Cardiac muscle cell (in vitro differentiated cells and primary cell): ENCODE data around the gene CUL4A. TPM values are rescaled to one million over a fixed set of nuclear protein-coding genes. Genes with fewer than 3 reads are reported as not detected.
"Not testable (repeated sequence)": the region's sequence is repeated elsewhere in the genome, so short reads cannot be mapped to it uniquely, and the experiment has no call there.

ENCODE experiments used
- DNase-seq, 2 donors: peaks; one replicate each; pipeline versions ENCODE4 v3.0.0 to v3.0.0-alpha.2; 2010 to 2017; ENCODE audit warnings: low read depth in 1 of 2, low spot score in 1 of 2
- H3K27ac ChIP-seq: fragments of 200-600 bp; sonication (generic); 2 replicates; pipeline ENCODE4 v1.5.1; 2016
- H3K27me3 ChIP-seq: fragments of 200-600 bp; sonication (generic); 2 replicates; pipeline ENCODE4 v1.6.0; 2016; ENCODE audit warnings: control low read depth
- H3K36me3 ChIP-seq: fragments of 200-600 bp; sonication (generic); 2 replicates; pipeline ENCODE4 v1.5.1; 2016; ENCODE audit warnings: control low read depth
- H3K4me1 ChIP-seq: fragments of 200-600 bp; sonication (generic); 2 replicates; pipeline ENCODE4 v1.8.1; 2017; ENCODE audit warnings: low read depth, mild to moderate bottlenecking, mixed run types
- H3K4me3 ChIP-seq: fragments of 200-600 bp; sonication (generic); 2 replicates; pipeline ENCODE4 v1.5.1; 2016; ENCODE audit warnings: mild to moderate bottlenecking
- H3K9me3 ChIP-seq: fragments of 200-600 bp; sonication (generic); 2 replicates; pipeline ENCODE4 v1.5.1; 2017; ENCODE audit warnings: low read depth, mild to moderate bottlenecking, control low read depth
- polyA plus RNA-seq: library from polyadenylated mRNA; unstranded; fragments of >200 nt; fragmentation: Nextera tagmentation; extraction: Ambion mirVana; gene quantifications from 2 replicates; pipeline ENCODE4 v1.2.1, GENCODE V29; 2016
- total RNA-seq: library from RNA; depleted of rRNA; stranded (reverse); fragments of >200 nt; gene quantifications from 2 replicates; pipeline ENCODE4 v1.2.3, GENCODE V29; 2016
- TF ChIP-seq, protein P1 (sequence below): IDR thresholded peaks from 2 replicates; pipeline ENCODE4 v1.5.1; 2012; ENCODE audit warnings: low read depth, mild to moderate bottlenecking, low read length

Gene CUL4A
- total and polyA plus RNA-seq, 2 experiments from 2014 or later, result 57.7 to 89.3 TPM

DNA sequence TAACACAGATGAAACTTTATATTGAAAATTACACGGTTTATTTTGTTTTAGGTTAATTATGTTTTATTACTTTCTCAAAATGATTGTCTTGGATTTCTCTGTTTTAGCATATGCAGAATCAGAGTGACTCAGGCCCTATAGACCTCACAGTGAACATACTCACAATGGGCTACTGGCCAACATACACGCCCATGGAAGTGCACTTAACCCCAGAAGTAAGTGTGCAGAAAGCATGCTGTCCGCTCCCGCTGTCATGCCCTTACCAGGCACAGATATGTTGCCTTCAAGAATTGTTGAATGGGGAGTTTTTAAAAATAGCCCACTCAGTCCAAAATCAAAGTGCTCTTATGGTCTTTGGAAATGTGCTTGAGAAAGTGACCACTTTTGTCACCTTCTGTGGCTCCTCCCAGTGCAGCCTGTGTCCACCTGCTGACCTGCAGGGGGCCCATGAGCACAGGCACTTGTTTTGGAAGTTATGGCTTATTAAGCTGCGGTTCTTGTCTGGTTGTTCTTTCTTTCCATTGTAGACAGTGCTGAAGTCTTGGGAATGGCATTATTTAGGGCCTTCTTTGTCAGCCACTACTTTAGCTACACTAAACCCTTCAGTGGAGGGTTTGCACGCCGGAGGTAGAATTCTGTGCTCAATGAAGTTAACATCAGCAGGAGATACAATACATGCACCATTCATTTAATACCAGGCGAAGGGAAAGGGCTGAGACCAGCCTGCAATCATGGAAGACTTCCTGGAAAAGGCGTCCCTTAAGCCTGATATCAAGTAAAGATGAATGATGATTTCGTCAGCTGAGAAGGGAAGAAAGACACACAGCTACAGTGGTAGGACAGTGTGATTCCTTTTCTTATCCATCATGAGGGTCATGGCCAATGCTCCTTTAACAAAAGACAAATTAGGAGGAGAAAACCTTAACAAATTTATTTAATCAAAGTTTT, 36.7 kb downstream of the CUL4A start:
- H3K9me3 ChIP-seq, result no peaks in the 10 kb centered on the region
- TF ChIP-seq, protein P1, sequence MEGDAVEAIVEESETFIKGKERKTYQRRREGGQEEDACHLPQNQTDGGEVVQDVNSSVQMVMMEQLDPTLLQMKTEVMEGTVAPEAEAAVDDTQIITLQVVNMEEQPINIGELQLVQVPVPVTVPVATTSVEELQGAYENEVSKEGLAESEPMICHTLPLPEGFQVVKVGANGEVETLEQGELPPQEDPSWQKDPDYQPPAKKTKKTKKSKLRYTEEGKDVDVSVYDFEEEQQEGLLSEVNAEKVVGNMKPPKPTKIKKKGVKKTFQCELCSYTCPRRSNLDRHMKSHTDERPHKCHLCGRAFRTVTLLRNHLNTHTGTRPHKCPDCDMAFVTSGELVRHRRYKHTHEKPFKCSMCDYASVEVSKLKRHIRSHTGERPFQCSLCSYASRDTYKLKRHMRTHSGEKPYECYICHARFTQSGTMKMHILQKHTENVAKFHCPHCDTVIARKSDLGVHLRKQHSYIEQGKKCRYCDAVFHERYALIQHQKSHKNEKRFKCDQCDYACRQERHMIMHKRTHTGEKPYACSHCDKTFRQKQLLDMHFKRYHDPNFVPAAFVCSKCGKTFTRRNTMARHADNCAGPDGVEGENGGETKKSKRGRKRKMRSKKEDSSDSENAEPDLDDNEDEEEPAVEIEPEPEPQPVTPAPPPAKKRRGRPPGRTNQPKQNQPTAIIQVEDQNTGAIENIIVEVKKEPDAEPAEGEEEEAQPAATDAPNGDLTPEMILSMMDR, result peak; percentile 36
- H3K36me3 ChIP-seq, result peaks cover 63% of the 10 kb centered on the region

DNA sequence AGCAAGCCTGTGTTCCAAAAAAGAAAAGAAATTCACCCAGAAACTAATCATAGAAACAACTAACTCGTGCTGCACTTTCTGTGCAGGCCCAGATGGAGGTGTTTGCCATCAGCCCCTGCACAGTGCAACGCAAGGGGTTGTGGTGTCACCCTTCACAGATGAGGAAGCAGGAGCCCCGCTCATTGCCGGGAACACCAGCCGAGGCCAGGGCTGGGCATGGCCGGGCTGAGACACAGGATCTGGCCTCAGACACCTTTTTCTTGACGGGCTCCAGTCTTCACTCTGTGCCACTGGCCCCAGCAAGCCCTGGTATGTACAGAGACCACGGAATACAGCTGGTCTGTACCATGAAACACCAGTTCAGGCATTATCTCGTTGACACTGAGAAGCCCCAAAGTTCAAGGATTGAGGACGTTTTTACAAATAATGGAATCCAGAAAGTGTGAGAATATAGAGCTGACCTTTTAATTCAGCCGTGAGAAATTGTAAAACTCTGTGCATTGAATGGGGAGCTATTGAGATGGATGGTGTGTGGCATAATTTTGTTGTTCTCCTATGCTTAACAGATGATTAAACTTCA, 43.2 kb downstream of the CUL4A start:
- Histone ChIP-seq H3K27ac (no peak overlapping the region), H3K36me3 (peaks cover 70% of the 10 kb centered on the region)

More for the DNA sequence above, 36.7 kb downstream of the CUL4A start:
- Histone ChIP-seq H3K27ac (no peak overlapping the region), H3K4me1 (no peaks in the 10 kb centered on the region), H3K4me3 (no peak overlapping the region), H3K27me3 (no peaks in the 10 kb centered on the region)
- peak in 1 of 2 donors; percentile 2 for DNase-seq

DNA sequence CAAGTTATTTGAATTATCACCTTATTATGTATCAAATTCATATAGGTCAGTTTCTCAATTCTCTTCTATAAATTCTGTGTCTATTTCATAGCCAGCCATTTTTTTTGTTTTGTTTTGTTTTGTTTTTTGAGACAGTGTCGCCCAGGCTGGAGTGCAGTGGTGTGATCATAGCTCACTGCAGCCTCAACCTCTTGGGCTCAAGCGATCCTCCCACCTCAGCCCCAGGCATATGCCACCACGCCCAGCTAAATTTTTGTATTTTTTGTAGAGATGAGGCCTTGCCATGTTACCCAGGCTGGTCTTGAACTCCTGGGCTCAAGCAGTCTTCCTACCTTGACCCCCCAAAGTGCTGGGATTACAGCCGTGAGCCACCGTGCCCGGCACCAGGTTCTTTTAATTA, 48.5 kb downstream of the CUL4A start:
- peaks cover 75% of the 10 kb centered on the region for H3K36me3 ChIP-seq
- H3K9me3 ChIP-seq, H3K4me1 ChIP-seq, H3K27ac ChIP-seq, H3K4me3 ChIP-seq, H3K27me3 ChIP-seq, DNase-seq: not testable (repeated sequence)

More for the DNA sequence above, 43.2 kb downstream of the CUL4A start:
- H3K9me3 ChIP-seq, result no peaks in the 10 kb centered on the region
- no peak for DNase-seq
- TF ChIP-seq, protein P1, result no peak
- no peak overlapping the region for H3K4me3 ChIP-seq
- no peaks in the 10 kb centered on the region for H3K4me1 ChIP-seq
- H3K27me3 ChIP-seq, result no peaks in the 10 kb centered on the region

DNA sequence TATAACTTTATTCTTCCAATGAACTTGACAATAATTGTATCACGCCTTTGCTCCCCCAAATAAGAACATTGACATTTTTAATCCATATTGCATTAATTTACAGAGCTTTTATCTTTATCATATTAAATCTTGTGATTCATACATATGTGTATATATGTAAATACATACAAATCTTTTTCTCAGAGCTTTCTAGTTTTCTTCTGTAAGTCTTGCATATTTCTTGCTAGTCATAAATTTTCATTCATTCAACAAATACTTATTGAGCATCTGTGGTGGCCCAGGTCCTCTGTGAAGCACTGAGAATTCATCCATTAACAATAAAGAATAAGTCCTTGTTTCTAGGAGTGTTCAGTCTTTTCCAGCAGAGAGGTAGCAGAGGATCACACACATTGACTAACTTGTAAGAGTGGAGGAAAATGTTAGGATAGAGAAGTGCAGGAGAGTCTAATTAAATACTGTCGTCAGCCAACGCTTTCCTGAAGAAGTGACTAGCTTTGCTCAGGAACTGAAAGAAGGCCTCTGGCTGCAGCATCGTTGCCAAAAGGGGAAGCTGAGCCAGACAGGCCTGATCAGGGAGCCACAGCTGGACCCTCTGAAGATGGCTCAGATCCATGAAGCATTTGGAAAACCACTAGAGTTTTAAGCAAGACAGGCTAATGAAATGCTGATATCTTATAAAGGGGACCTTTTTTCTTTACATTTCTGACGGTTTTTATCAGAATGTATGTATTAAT, 49.1 kb downstream of the CUL4A start:
- no peak overlapping the region for H3K27ac ChIP-seq
- H3K36me3 ChIP-seq, result peaks cover 70% of the 10 kb centered on the region
- no peaks in the 10 kb centered on the region for H3K27me3 ChIP-seq
- no peak for DNase-seq
- no peak overlapping the region for H3K4me3 ChIP-seq
- no peaks in the 10 kb centered on the region for H3K4me1 ChIP-seq
- TF ChIP-seq, protein P1, result no peak
- no peaks in the 10 kb centered on the region for H3K9me3 ChIP-seq

DNA sequence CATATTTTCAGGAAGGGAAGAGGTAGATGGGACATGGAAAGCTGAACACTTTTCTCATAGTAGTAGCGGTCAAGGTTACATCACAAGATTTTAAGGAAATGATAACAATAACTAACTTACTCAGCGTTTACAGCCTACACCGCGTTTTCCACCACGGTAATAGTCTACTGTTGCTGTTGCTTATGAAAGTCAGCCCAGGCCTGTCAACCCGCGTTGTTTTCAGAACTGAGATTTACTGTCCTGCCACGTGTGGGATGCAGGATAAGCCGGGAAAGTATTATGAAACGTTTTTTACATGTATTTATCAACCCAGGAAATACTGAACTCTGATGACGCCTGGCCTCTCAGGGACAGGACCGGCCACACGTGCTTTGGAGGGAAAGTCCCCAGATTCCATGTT, 51.6 kb downstream of the CUL4A start:
- Histone ChIP-seq H3K27me3 (no peaks in the 10 kb centered on the region), H3K9me3 (no peaks in the 10 kb centered on the region), H3K4me1 (no peaks in the 10 kb centered on the region), H3K27ac (no peak overlapping the region), H3K36me3 (peaks cover 66% of the 10 kb centered on the region), H3K4me3 (no peak overlapping the region)
- DNase-seq, result no peak
- TF ChIP-seq, protein P1, result no peak

DNA sequence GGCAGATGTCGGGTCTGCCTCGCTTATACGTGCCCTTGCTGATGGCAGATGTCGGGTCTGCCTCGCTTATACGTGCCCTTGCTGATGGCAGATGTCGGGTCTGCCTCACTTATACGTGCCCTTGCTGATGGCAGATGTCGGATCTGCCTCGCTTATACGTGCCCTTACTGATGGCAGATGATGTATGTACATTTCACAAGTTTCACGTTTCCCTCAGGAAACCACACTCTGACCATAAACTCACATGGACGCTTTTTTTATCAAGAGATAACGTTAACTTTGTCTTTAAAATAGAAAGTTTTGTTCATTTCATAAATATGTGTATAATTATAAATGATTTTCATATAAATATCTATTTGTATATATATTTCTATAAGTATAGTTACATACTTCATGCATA, 53.6 kb downstream of the CUL4A start:
- not testable (repeated sequence) for H3K27ac ChIP-seq, H3K9me3 ChIP-seq, DNase-seq, H3K27me3 ChIP-seq, H3K4me3 ChIP-seq, H3K4me1 ChIP-seq
- peaks cover 48% of the 10 kb centered on the region for H3K36me3 ChIP-seq
